Karpas-422 (cell line): ENCODE data around the gene BGLAP. TPM values are rescaled to one million over a fixed set of nuclear protein-coding genes. Genes with fewer than 3 reads are reported as not detected.

Experiments used
- DNase-seq: peaks from one replicate; pipeline ENCODE4 v3.0.0-alpha.2; 2015
- H2AFZ ChIP-seq: fragments of 200-600 bp; sonication (generic); 2 replicates; pipeline ENCODE4 v1.6.1; 2014; ENCODE audit warnings: antibody characterized with exemption, low read length, mixed read lengths
- H3K27ac ChIP-seq: fragments of 200-600 bp; sonication (generic); 2 replicates; pipeline ENCODE4 v1.5.1; 2014; ENCODE audit warnings: mild to moderate bottlenecking, low read length, moderate library complexity
- H3K27me3 ChIP-seq: fragments of 200-600 bp; sonication (generic); 2 replicates; pipeline ENCODE4 v1.6.1; 2014; ENCODE audit warnings: low read length, mixed read lengths
- H3K36me3 ChIP-seq: fragments of 200-600 bp; sonication (generic); 2 replicates; pipeline ENCODE4 v1.6.1; 2014; ENCODE audit warnings: low read length, mixed read lengths; ENCODE audit not compliant: insufficient read depth
- H3K4me1 ChIP-seq: fragments of 200-600 bp; sonication (generic); 2 replicates; pipeline ENCODE4 v1.6.1; 2014; ENCODE audit warnings: mild to moderate bottlenecking, low read length, mixed read lengths
- H3K4me2 ChIP-seq: fragments of 200-600 bp; sonication (generic); 2 replicates; pipeline ENCODE4 v1.6.1; 2014; ENCODE audit warnings: low read length, low read depth, mild to moderate bottlenecking; ENCODE audit not compliant: poor library complexity, severe bottlenecking
- H3K4me3 ChIP-seq: fragments of 200-600 bp; sonication (generic); 2 replicates; pipeline ENCODE4 v1.5.1; 2014; ENCODE audit warnings: mild to moderate bottlenecking, antibody characterized with exemption, low read length, mixed read lengths
- H3K79me2 ChIP-seq: fragments of 200-600 bp; sonication (generic); 2 replicates; pipeline ENCODE4 v1.6.1; 2014; ENCODE audit warnings: mild to moderate bottlenecking, low read length, mixed read lengths
- H3K9ac ChIP-seq: fragments of 200-600 bp; sonication (generic); 2 replicates; pipeline ENCODE4 v1.6.0; 2014; ENCODE audit warnings: low read length
- H3K9me2 ChIP-seq: fragments of 200-600 bp; sonication (generic), shearing (Covaris generic); replicated peaks from 2 replicates; pipeline ENCODE4 v1.6.0; 2014; ENCODE audit warnings: mild to moderate bottlenecking, low read length, moderate library complexity; ENCODE audit not compliant: insufficient read depth
- H3K9me3 ChIP-seq: fragments of 300-700, 200-600 bp; sonication (generic); 2 replicates; pipeline ENCODE4 v1.6.1; 2014; ENCODE audit warnings: low read length, mixed read lengths
- H4K20me1 ChIP-seq: fragments of 200-600 bp; sonication (generic); 2 replicates; pipeline ENCODE4 v1.6.1; 2014; ENCODE audit warnings: mild to moderate bottlenecking, antibody characterized with exemption, low read length, low read depth; ENCODE audit not compliant: insufficient read depth
- total RNA-seq: library from RNA; depleted of rRNA; stranded (reverse); fragments of >200 nt; shearing (Covaris generic); gene quantifications from 2 replicates; pipeline ENCODE4 v1.2.3, GENCODE V29; 2014; ENCODE audit warnings: low replicate concordance; rRNA removed

Gene BGLAP
- total RNA-seq, result 0.18 and 0.48 TPM in 2 replicates

DNA sequence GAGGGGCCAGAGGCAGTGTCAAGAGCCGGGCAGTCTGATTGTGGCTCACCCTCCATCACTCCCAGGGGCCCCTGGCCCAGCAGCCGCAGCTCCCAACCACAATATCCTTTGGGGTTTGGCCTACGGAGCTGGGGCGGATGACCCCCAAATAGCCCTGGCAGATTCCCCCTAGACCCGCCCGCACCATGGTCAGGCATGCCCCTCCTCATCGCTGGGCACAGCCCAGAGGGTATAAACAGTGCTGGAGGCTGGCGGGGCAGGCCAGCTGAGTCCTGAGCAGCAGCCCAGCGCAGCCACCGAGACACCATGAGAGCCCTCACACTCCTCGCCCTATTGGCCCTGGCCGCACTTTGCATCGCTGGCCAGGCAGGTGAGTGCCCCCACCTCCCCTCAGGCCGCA, at the start of gene BGLAP:
TSS of gene BGLAP (plus strand) at position 259 of the 400 bp plus-strand sequence. CDS start at position 307, 48 bp downstream.
- Histone ChIP-seq H3K9me3 (no peaks in the 10 kb centered on the region), H3K9ac (no peak within 1 kb of the TSS), H4K20me1 (no peaks in the 10 kb centered on the region), H3K27ac (no peak within 1 kb of the TSS), H3K4me2 (no peak within 1 kb of the TSS), H3K4me1 (peaks cover 13% of the 10 kb centered on the region), H3K79me2 (no peaks in the 10 kb centered on the region), H3K27me3 (no peaks in the 10 kb centered on the region), H3K4me3 (no peak within 1 kb of the TSS), H3K9me2 (no peaks in the 10 kb centered on the region), H3K36me3 (peaks cover 2% of the 10 kb centered on the region; the same call in 1 of the 2 replicates), H2AFZ (no peak within 1 kb of the TSS)
- DNase-seq, result no peak

DNA sequence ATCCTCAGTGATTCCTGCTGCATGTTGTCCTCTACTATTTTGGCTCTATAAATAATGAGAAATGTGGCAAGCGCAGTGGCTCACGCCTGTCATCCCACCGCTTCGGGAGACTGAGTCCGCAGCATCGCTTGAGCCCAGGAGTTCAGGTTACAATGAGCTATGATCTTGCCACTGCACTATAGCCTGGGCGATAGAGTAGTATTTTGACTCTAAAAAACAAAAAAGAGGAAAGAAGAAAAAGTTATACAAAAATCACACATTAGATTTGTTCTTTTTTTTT, 48.8 kb upstream of the BGLAP start:
- peak overlapping the region; percentile 73 for H3K27ac ChIP-seq
- DNase-seq, result no peak
- H3K36me3 ChIP-seq, result peaks cover 10% of the 10 kb centered on the region; the same call in 1 of the 2 replicates
- H3K4me2 ChIP-seq, result peak overlapping the region; percentile 67
- peaks cover 27% of the 10 kb centered on the region for H3K4me1 ChIP-seq
- H3K9me3 ChIP-seq, result no peaks in the 10 kb centered on the region
- peak overlapping the region; percentile 30; the same call in 1 of the 2 replicates for H2AFZ ChIP-seq
- H3K79me2 ChIP-seq, result peaks cover 40% of the 10 kb centered on the region
- no peaks in the 10 kb centered on the region for H3K27me3 ChIP-seq
- H3K4me3 ChIP-seq, result peak overlapping the region; percentile 66
- H3K9ac ChIP-seq, result peak overlapping the region; percentile 76
- no peaks in the 10 kb centered on the region for H3K9me2 ChIP-seq
- peaks cover 9% of the 10 kb centered on the region; the same call in 1 of the 2 replicates for H4K20me1 ChIP-seq

DNA sequence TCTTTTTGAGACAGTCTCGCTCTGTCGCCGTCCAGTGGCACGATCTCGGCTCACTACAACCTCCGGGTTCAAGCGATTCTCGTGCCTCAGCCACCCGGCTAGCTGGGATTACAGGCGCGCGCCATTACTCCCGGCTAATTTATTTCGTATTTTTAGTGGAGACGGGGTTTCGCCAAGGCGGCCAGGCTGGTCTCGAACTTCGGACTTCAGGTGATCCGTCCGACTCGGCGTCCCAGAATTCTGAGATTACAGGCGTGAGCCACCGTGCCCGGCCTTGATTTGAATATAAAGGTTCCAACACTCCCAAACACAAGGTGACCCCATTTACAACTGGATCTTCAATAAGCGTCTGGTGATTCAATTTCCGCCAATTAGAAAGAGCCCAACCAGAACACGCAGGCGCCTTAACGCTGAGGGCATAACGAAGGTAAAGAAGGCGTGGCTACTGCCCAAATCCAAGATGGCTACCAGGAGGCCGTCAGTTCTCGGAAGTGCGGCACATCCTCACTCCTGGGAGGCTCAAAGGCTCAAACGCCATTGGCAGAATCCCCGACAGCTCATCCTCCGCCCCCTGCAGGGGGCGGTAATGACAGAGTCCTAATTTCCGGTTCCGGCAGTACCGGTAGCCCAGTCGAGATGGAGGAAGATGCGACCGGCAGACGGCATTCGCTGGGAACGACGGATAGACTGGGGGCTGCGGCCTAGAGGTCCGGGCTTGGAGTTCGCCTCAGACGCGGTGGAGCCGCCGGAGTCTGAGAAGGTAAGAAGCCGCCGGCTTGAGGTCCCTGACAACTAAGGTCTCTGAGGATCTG, 48.3 kb upstream of the BGLAP start, which contains the start of gene SLC25A44:
TSS of gene SLC25A44 (plus strand) at position 617 of the 812 bp plus-strand sequence. CDS start 5,744 bp downstream, outside the sequence.
- H3K4me3 ChIP-seq, result peak within 1 kb of the TSS; percentile 93
- no peaks in the 10 kb centered on the region for H3K9me3 ChIP-seq
- peaks cover 10% of the 10 kb centered on the region; the same call in 1 of the 2 replicates for H3K36me3 ChIP-seq
- H2AFZ ChIP-seq, result peak within 1 kb of the TSS; percentile 30; the same call in 1 of the 2 replicates
- peaks cover 27% of the 10 kb centered on the region for H3K4me1 ChIP-seq
- H3K4me2 ChIP-seq, result peak within 1 kb of the TSS; percentile 87
- peak within 1 kb of the TSS; percentile 89 for H3K9ac ChIP-seq
- no peaks in the 10 kb centered on the region for H3K27me3 ChIP-seq
- no peaks in the 10 kb centered on the region for H3K9me2 ChIP-seq
- peak; percentile 100 for DNase-seq
- peak within 1 kb of the TSS; percentile 73 for H3K27ac ChIP-seq
- peaks cover 9% of the 10 kb centered on the region; the same call in 1 of the 2 replicates for H4K20me1 ChIP-seq
- H3K79me2 ChIP-seq, result peaks cover 46% of the 10 kb centered on the region

DNA sequence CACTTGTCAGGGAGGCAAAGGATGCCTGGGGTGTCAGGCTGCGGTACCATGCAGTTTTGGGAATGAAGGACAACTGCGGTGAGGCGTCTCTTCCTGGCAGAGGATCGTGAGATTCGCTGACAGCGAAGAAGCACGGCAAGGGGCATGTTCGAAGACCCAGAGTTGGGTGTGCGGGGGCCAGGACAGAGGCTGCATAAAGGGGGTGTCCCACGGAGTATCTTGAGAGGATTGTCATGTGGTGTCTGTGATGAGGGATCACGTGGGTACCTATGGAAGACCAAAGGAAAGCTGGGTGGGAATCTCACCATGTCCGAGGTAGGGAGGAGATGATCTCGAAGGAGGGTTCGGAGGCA, 47.7 kb upstream of the BGLAP start:
- DNase-seq, result no peak
- Histone ChIP-seq H3K9ac (peak overlapping the region; percentile 89), H3K27me3 (no peaks in the 10 kb centered on the region), H2AFZ (no peak overlapping the region), H3K4me1 (peaks cover 27% of the 10 kb centered on the region), H3K9me2 (no peaks in the 10 kb centered on the region), H3K4me3 (peak overlapping the region; percentile 93), H3K9me3 (no peaks in the 10 kb centered on the region), H3K27ac (no peak overlapping the region), H3K4me2 (peak overlapping the region; percentile 87), H3K79me2 (peaks cover 52% of the 10 kb centered on the region), H3K36me3 (peaks cover 8% of the 10 kb centered on the region; the same call in 1 of the 2 replicates), H4K20me1 (peaks cover 9% of the 10 kb centered on the region; the same call in 1 of the 2 replicates)

DNA sequence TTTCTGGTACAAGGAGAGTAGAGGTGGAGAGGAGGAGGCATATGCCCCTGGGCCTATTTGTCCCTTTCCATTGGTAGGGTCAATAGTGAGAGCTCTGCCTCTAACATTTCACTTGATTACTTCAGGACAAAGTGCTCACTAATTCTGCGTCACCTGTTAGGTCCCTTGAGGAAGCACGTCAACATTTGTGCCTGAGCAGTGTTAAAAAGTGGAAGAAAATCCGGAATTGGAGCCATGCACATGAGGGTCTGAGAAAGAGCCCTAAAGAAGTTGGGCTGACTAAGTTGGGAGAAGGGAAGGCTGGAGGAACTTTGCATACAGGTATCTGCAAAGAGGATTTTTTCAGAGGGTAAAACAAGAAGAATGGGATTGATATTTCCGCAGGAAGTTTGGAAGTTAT, 46.1 kb upstream of the BGLAP start:
- Histone ChIP-seq H3K4me3 (peak overlapping the region; percentile 93; the same call in 1 of the 2 replicates), H3K79me2 (peaks cover 67% of the 10 kb centered on the region), H2AFZ (no peak overlapping the region), H3K36me3 (peaks cover 13% of the 10 kb centered on the region; the same call in 1 of the 2 replicates), H3K4me1 (peaks cover 27% of the 10 kb centered on the region), H3K27ac (no peak overlapping the region), H4K20me1 (peaks cover 9% of the 10 kb centered on the region; the same call in 1 of the 2 replicates), H3K9ac (peak overlapping the region; percentile 23), H3K4me2 (peak overlapping the region; percentile 87), H3K27me3 (no peaks in the 10 kb centered on the region), H3K9me3 (no peaks in the 10 kb centered on the region), H3K9me2 (no peaks in the 10 kb centered on the region)
- peak; percentile 55 for DNase-seq

DNA sequence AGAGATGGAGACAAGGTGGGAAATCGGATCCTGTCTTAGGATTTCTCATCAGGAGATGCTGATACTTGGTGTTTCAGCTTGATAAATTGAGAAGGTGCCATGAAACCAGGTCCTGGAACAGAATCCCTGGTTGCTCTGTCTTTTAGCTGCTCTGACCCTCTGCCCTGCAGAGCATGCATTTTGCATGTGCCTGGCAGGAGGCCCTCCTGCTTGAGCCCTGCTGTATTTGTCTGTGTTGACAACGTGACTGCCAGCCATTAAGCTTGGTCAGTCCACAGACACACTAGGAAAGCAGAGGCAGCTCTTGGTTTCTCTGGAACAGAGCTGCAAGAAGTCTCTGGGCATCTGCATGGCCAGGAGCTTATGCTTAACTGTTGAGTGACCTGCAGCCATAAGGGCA, 45.5 kb upstream of the BGLAP start:
- no peaks in the 10 kb centered on the region for H3K9me2 ChIP-seq
- H4K20me1 ChIP-seq, result peaks cover 9% of the 10 kb centered on the region; the same call in 1 of the 2 replicates
- DNase-seq, result no peak
- peaks cover 17% of the 10 kb centered on the region; the same call in 1 of the 2 replicates for H3K36me3 ChIP-seq
- no peak overlapping the region for H3K9ac ChIP-seq
- H3K4me3 ChIP-seq, result no peak overlapping the region
- H3K9me3 ChIP-seq, result no peaks in the 10 kb centered on the region
- no peak overlapping the region for H2AFZ ChIP-seq
- no peak overlapping the region for H3K27ac ChIP-seq
- peaks cover 31% of the 10 kb centered on the region for H3K4me1 ChIP-seq
- peaks cover 73% of the 10 kb centered on the region for H3K79me2 ChIP-seq
- H3K27me3 ChIP-seq, result no peaks in the 10 kb centered on the region
- peak overlapping the region; percentile 87 for H3K4me2 ChIP-seq

DNA sequence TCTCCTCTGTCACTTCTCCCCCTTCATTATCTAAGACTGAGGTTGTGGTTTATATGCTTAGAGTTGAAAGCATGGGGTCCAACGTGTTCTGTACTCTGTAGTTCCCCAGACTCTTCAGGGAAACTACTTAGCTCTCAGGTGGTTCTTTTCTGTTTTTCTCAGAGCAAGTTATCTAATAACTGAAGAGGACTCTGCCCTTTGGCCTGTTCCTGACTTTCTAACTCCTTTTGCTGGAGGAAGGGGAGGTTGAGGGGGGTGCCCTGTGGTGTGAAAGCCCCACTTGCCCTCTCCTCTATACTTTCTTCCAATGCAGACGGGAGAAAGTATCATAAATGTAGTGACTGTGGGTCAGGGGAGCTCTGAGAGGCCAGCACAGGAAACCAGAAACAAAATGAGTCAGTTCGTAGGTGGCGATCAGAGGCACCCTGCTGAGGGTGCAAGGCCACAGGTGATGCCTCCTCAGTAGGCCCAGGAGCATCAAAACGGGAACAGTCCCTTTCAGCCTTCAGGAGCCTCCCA, 43.1 kb upstream of the BGLAP start:
- no peak overlapping the region for H3K9ac ChIP-seq
- H3K79me2 ChIP-seq, result peaks cover 93% of the 10 kb centered on the region
- H3K4me2 ChIP-seq, result no peak overlapping the region
- peaks cover 24% of the 10 kb centered on the region for H3K4me1 ChIP-seq
- H3K27me3 ChIP-seq, result no peaks in the 10 kb centered on the region
- no peak overlapping the region for H3K4me3 ChIP-seq
- H4K20me1 ChIP-seq, result peaks cover 9% of the 10 kb centered on the region; the same call in 1 of the 2 replicates
- H3K9me2 ChIP-seq, result no peaks in the 10 kb centered on the region
- no peak overlapping the region for H2AFZ ChIP-seq
- H3K36me3 ChIP-seq, result peaks cover 31% of the 10 kb centered on the region; the same call in 1 of the 2 replicates
- DNase-seq, result no peak
- no peak overlapping the region for H3K27ac ChIP-seq
- no peaks in the 10 kb centered on the region for H3K9me3 ChIP-seq

DNA sequence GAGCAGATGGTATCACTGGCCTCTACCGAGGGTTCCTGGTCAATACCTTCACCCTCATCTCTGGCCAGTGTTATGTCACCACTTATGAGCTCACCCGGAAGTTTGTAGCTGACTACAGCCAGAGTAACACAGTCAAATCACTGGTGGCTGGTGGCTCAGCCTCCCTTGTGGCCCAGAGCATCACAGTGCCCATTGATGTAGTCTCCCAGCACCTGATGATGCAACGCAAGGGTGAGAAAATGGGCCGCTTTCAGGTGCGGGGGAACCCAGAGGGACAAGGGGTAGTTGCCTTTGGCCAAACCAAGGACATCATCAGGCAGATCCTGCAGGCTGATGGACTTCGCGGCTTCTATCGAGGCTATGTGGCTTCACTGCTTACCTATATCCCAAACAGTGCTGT, 41.9 kb upstream of the BGLAP start:
- Histone ChIP-seq H2AFZ (no peak overlapping the region), H3K4me3 (no peak overlapping the region), H3K27me3 (no peaks in the 10 kb centered on the region), H3K9ac (no peak overlapping the region), H3K79me2 (peaks cover 89% of the 10 kb centered on the region), H3K9me3 (no peaks in the 10 kb centered on the region), H3K36me3 (peaks cover 31% of the 10 kb centered on the region; the same call in 1 of the 2 replicates), H3K4me2 (no peak overlapping the region), H3K4me1 (peaks cover 19% of the 10 kb centered on the region), H4K20me1 (no peaks in the 10 kb centered on the region), H3K27ac (no peak overlapping the region), H3K9me2 (no peaks in the 10 kb centered on the region)
- no peak for DNase-seq
